Natural killer cell treated with Interleukin-12 subunit alpha and Interleukin-12 subunit beta and Interleukin-15 and Interleukin-18, amount 100 ng/mL, for 72 hours (primary cell): ENCODE results near the gene MYBPC3. TPM values are rescaled to one million over a fixed set of nuclear protein-coding genes. Genes with fewer than 3 reads are reported as not detected.
A peak's percentile ranks its signal among the peaks of the same experiment; 100 is the strongest.

Experiments
- ATAC-seq, 2 donors: fragments of 150-1000 bp; cut with Tn5 transposase in 1 of 2; sonication (Bioruptor Pico), chemical (Tn5 transposase) in 1 of 2; 2 replicates each; pipeline ENCODE4 v1.10.0; 2021
- DNase-seq: peaks from one replicate; pipeline ENCODE4 v3.0.0; 2022; ENCODE audit warnings: low spot score
- H3K27ac Mint-ChIP-seq, 2 donors: 1 replicate in 1 of 2; 2 replicates in 1 of 2; pipeline ENCODE4 v1.8.0; 2022; ENCODE audit warnings: mixed read lengths in 2 of 2, mild to moderate bottlenecking in 1 of 2, moderate library complexity in 1 of 2
- H3K27me3 Mint-ChIP-seq, 2 donors: 1 replicate in 1 of 2; 2 replicates in 1 of 2; pipeline ENCODE4 v1.8.0; 2022; ENCODE audit warnings: mixed read lengths in 2 of 2
- H3K36me3 Mint-ChIP-seq: one replicate; pipeline ENCODE4 v1.8.0; 2022; ENCODE audit warnings: mixed read lengths
- H3K4me1 Mint-ChIP-seq, 2 donors: 1 replicate in 1 of 2; 2 replicates in 1 of 2; pipeline ENCODE4 v1.8.0; 2022; ENCODE audit warnings: low read depth in 2 of 2, mixed read lengths in 2 of 2, mild to moderate bottlenecking in 1 of 2
- H3K4me3 Mint-ChIP-seq: one replicate; pipeline ENCODE4 v1.8.0; 2022; ENCODE audit warnings: mixed read lengths
- H3K9me3 Mint-ChIP-seq: 2 replicates; pipeline ENCODE4 v1.8.0; 2022; ENCODE audit warnings: mixed read lengths
- total RNA-seq, 2 donors: library from RNA; stranded (reverse); gene quantifications; one replicate each; pipeline ENCODE4 v1.2.3, GENCODE V29; 2022

The MYBPC3 gene
- total RNA-seq, 2 donors from 2014 or later: not detected

GRCh38 chr11:47333526-47333845 is 19.0 kb downstream of the MYBPC3 start:
- no peak overlapping the region for H3K4me3 Mint-ChIP-seq
- no peaks in the 10 kb centered on the region for H3K9me3 Mint-ChIP-seq
- no peaks in the 10 kb centered on the region for H3K36me3 Mint-ChIP-seq
- no peak overlapping the region for H3K27ac Mint-ChIP-seq
- no peaks in the 10 kb centered on the region for H3K4me1 Mint-ChIP-seq
- no peak for ATAC-seq
- no peak for DNase-seq
- no peaks in the 10 kb centered on the region for H3K27me3 Mint-ChIP-seq

GRCh38 chr11:47332791-47333525 is 19.5 kb downstream of the MYBPC3 start:
- no peak overlapping the region for H3K4me3 Mint-ChIP-seq
- H3K4me1 Mint-ChIP-seq: no peaks in the 10 kb centered on the region
- H3K9me3 Mint-ChIP-seq: no peaks in the 10 kb centered on the region
- no peaks in the 10 kb centered on the region for H3K36me3 Mint-ChIP-seq
- no peak overlapping the region for H3K27ac Mint-ChIP-seq
- no peaks in the 10 kb centered on the region for H3K27me3 Mint-ChIP-seq
- ATAC-seq (no peak), DNase-seq (no peak)

GRCh38 chr11:47332303-47332711 is 20.2 kb downstream of the MYBPC3 start:
- H3K9me3 Mint-ChIP-seq: no peaks in the 10 kb centered on the region
- DNase-seq: no peak
- no peaks in the 10 kb centered on the region for H3K36me3 Mint-ChIP-seq
- no peaks in the 10 kb centered on the region for H3K27me3 Mint-ChIP-seq
- no peak overlapping the region for H3K4me3 Mint-ChIP-seq
- no peak overlapping the region for H3K27ac Mint-ChIP-seq
- no peaks in the 10 kb centered on the region for H3K4me1 Mint-ChIP-seq
- ATAC-seq: no peak

GRCh38 chr11:47331454-47332302 is 20.8 kb downstream of the MYBPC3 start:
- ATAC-seq (no peak), DNase-seq (no peak)
- H3K27ac Mint-ChIP-seq: no peak overlapping the region
- H3K27me3 Mint-ChIP-seq: no peaks in the 10 kb centered on the region
- H3K9me3 Mint-ChIP-seq: no peaks in the 10 kb centered on the region
- no peak overlapping the region for H3K4me3 Mint-ChIP-seq
- H3K4me1 Mint-ChIP-seq: no peaks in the 10 kb centered on the region
- peaks cover 2% of the 10 kb centered on the region for H3K36me3 Mint-ChIP-seq

GRCh38 chr11:47329987-47330931 is 22.2 kb downstream of the MYBPC3 start:
- no peaks in the 10 kb centered on the region for H3K9me3 Mint-ChIP-seq
- H3K4me3 Mint-ChIP-seq: no peak overlapping the region
- DNase-seq: no peak
- H3K36me3 Mint-ChIP-seq: peaks cover 8% of the 10 kb centered on the region
- H3K27me3 Mint-ChIP-seq: no peaks in the 10 kb centered on the region
- H3K4me1 Mint-ChIP-seq: no peaks in the 10 kb centered on the region
- ATAC-seq: no peak
- H3K27ac Mint-ChIP-seq: no peak overlapping the region

GRCh38 chr11:47329431-47329986 is 23.0 kb downstream of the MYBPC3 start:
- Mint-ChIP-seq H3K9me3 (no peaks in the 10 kb centered on the region), H3K27me3 (no peaks in the 10 kb centered on the region), H3K4me3 (no peak overlapping the region), H3K36me3 (peaks cover 14% of the 10 kb centered on the region), H3K4me1 (no peaks in the 10 kb centered on the region), H3K27ac (no peak overlapping the region)
- DNase-seq: no peak
- ATAC-seq: no peak

- ATAC-seq (no peak), DNase-seq (no peak)
- Mint-ChIP-seq H3K9me3 (no peaks in the 10 kb centered on the region), H3K27ac (no peak overlapping the region), H3K4me1 (no peaks in the 10 kb centered on the region), H3K27me3 (no peaks in the 10 kb centered on the region), H3K36me3 (peaks cover 14% of the 10 kb centered on the region), H3K4me3 (no peak overlapping the region)
These were observed 23.8 kb downstream of the MYBPC3 start for GRCh38 chr11:47328449-47329390.

GRCh38 chr11:47327949-47328348 is 24.6 kb downstream of the MYBPC3 start:
- H3K9me3 Mint-ChIP-seq: no peaks in the 10 kb centered on the region
- no peaks in the 10 kb centered on the region for H3K27me3 Mint-ChIP-seq
- ATAC-seq: no peak
- no peak overlapping the region for H3K4me3 Mint-ChIP-seq
- peaks cover 14% of the 10 kb centered on the region for H3K36me3 Mint-ChIP-seq
- peak overlapping the region in 1 of 2 donors; percentile 61 for H3K27ac Mint-ChIP-seq
- no peaks in the 10 kb centered on the region for H3K4me1 Mint-ChIP-seq
- no peak for DNase-seq

GRCh38 chr11:47327025-47327424 is 25.5 kb downstream of the MYBPC3 start:
- Mint-ChIP-seq H3K36me3 (peaks cover 14% of the 10 kb centered on the region), H3K27me3 (no peaks in the 10 kb centered on the region), H3K27ac (no peak overlapping the region), H3K4me1 (no peaks in the 10 kb centered on the region), H3K4me3 (no peak overlapping the region), H3K9me3 (no peaks in the 10 kb centered on the region)
- ATAC-seq: no peak
- no peak for DNase-seq

GRCh38 chr11:47326198-47326597 is 26.3 kb downstream of the MYBPC3 start:
- H3K27ac Mint-ChIP-seq: peak overlapping the region in 1 of 2 donors; percentile 24
- no peak for ATAC-seq
- H3K9me3 Mint-ChIP-seq: no peaks in the 10 kb centered on the region
- no peak overlapping the region for H3K4me3 Mint-ChIP-seq
- peaks cover 0 to 5% of the 10 kb centered on the region in 2 donors for H3K4me1 Mint-ChIP-seq
- peaks cover 22% of the 10 kb centered on the region for H3K36me3 Mint-ChIP-seq
- no peak for DNase-seq
- no peaks in the 10 kb centered on the region for H3K27me3 Mint-ChIP-seq

GRCh38 chr11:47325271-47326041 is 27.0 kb downstream of the MYBPC3 start:
- DNase-seq: no peak
- H3K36me3 Mint-ChIP-seq: peaks cover 23% of the 10 kb centered on the region
- no peak for ATAC-seq
- no peak overlapping the region for H3K4me3 Mint-ChIP-seq
- H3K9me3 Mint-ChIP-seq: no peaks in the 10 kb centered on the region
- H3K4me1 Mint-ChIP-seq: peaks cover 0 to 5% of the 10 kb centered on the region in 2 donors
- H3K27ac Mint-ChIP-seq: peak overlapping the region in 1 of 2 donors; percentile 24
- no peaks in the 10 kb centered on the region for H3K27me3 Mint-ChIP-seq

- DNase-seq (no peak), ATAC-seq (no peak)
- Mint-ChIP-seq H3K27me3 (no peaks in the 10 kb centered on the region), H3K4me3 (no peak overlapping the region), H3K27ac (no peak overlapping the region), H3K9me3 (no peaks in the 10 kb centered on the region), H3K4me1 (peaks cover 0 to 5% of the 10 kb centered on the region in 2 donors), H3K36me3 (peaks cover 23% of the 10 kb centered on the region)
These were observed 28.0 kb downstream of the MYBPC3 start for GRCh38 chr11:47324520-47324919.
